Body of pancreas (tissue), 4 donors: ENCODE measurements around the gene AGAP3.

ENCODE experiments used
- POLR2A ChIP-seq, 3 donors: fragments of 450-650 bp; IDR thresholded peaks; one replicate each; pipeline ENCODE4 v1.6.1; 2016; ENCODE audit warnings: antibody characterized with exemption in 3 of 3, mild to moderate bottlenecking in 2 of 3
- TF ChIP-seq, protein P1 (sequence below), 7 experiments: fragments of 450-650 bp in 4 of 7; fragments of 200-600 bp in 3 of 7; sonication (generic) in 3 of 7; IDR thresholded peaks; one replicate each; pipeline ENCODE4 v1.5.1; 2016 to 2019; ENCODE audit warnings: antibody characterized with exemption in 7 of 7

- TF ChIP-seq POLR2A (IDR thresholded peaks at IDR 0.05) = no peak
- TF ChIP-seq, protein P1, sequence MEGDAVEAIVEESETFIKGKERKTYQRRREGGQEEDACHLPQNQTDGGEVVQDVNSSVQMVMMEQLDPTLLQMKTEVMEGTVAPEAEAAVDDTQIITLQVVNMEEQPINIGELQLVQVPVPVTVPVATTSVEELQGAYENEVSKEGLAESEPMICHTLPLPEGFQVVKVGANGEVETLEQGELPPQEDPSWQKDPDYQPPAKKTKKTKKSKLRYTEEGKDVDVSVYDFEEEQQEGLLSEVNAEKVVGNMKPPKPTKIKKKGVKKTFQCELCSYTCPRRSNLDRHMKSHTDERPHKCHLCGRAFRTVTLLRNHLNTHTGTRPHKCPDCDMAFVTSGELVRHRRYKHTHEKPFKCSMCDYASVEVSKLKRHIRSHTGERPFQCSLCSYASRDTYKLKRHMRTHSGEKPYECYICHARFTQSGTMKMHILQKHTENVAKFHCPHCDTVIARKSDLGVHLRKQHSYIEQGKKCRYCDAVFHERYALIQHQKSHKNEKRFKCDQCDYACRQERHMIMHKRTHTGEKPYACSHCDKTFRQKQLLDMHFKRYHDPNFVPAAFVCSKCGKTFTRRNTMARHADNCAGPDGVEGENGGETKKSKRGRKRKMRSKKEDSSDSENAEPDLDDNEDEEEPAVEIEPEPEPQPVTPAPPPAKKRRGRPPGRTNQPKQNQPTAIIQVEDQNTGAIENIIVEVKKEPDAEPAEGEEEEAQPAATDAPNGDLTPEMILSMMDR (IDR thresholded peaks at IDR 0.05) = no peak
These were observed 6.2 kb upstream of the AGAP3 start for GRCh38 chr7:151080067-151080521.
